IPS-20b (cell line): Measurements from ENCODE around the gene BEND7.
"Not testable (repeated sequence)": the region's sequence is repeated elsewhere in the genome, so short reads cannot be mapped to it uniquely, and the experiment has no call there.

Experiments
- H3K27ac ChIP-seq: one replicate; pipeline ENCODE4 v1.5.1; 2013; ENCODE audit warnings: low read length
- H3K27me3 ChIP-seq: 2 replicates; pipeline ENCODE4 v1.6.1; 2013; ENCODE audit warnings: mild to moderate bottlenecking, low read length, inconsistent platforms; ENCODE audit not compliant: insufficient read depth
- H3K36me3 ChIP-seq: 2 replicates; pipeline ENCODE4 v1.6.1; 2013; ENCODE audit warnings: low read depth, mild to moderate bottlenecking, inconsistent platforms, low read length, moderate library complexity; ENCODE audit not compliant: insufficient read depth
- H3K4me1 ChIP-seq: 2 replicates; pipeline ENCODE4 v1.6.1; 2013; ENCODE audit warnings: mild to moderate bottlenecking, control low read depth, inconsistent platforms, low read length, moderate library complexity; ENCODE audit not compliant: insufficient read depth
- H3K4me3 ChIP-seq: 2 replicates; pipeline ENCODE4 v1.5.1; 2013; ENCODE audit warnings: mild to moderate bottlenecking, low read length, inconsistent platforms
- H3K9ac ChIP-seq: 2 replicates; pipeline ENCODE4 v1.6.1; 2013; ENCODE audit warnings: low read depth, mild to moderate bottlenecking, inconsistent platforms, low read length, moderate library complexity
- H3K9me3 ChIP-seq: 2 replicates; pipeline ENCODE4 v1.6.1; 2013; ENCODE audit warnings: mild to moderate bottlenecking, low read depth, low read length, inconsistent platforms; ENCODE audit not compliant: insufficient read depth

BEND7 gene

GRCh38 chr10:13439313-13440184 lies 89.3 kb downstream of the BEND7 start:
- H3K4me1 ChIP-seq, result no peaks in the 10 kb centered on the region
- no peaks in the 10 kb centered on the region for H3K9me3 ChIP-seq
- no peak overlapping the region for H3K27ac ChIP-seq
- no peaks in the 10 kb centered on the region for H3K36me3 ChIP-seq
- H3K4me3 ChIP-seq, result peak overlapping the region; percentile 67
- peak overlapping the region; percentile 46; the same call in 1 of the 2 replicates for H3K9ac ChIP-seq
- peaks cover 33% of the 10 kb centered on the region for H3K27me3 ChIP-seq

GRCh38 chr10:13437026-13437555 lies 91.7 kb downstream of the BEND7 start:
- no peaks in the 10 kb centered on the region for H3K9me3 ChIP-seq
- no peak overlapping the region for H3K27ac ChIP-seq
- H3K36me3 ChIP-seq, result no peaks in the 10 kb centered on the region
- H3K27me3 ChIP-seq, result peaks cover 33% of the 10 kb centered on the region
- no peak overlapping the region for H3K4me3 ChIP-seq
- H3K9ac ChIP-seq, result no peak overlapping the region
- H3K4me1 ChIP-seq, result no peaks in the 10 kb centered on the region

GRCh38 chr10:13427943-13428342 lies 100.9 kb downstream of the BEND7 start:
- H3K27me3 ChIP-seq, H3K36me3 ChIP-seq, H3K9me3 ChIP-seq, H3K9ac ChIP-seq, H3K4me1 ChIP-seq, H3K4me3 ChIP-seq, H3K27ac ChIP-seq: not testable (repeated sequence)

GRCh38 chr10:13425397-13425796 lies 103.4 kb downstream of the BEND7 start:
- Histone ChIP-seq H3K36me3 (no peaks in the 10 kb centered on the region), H3K4me3 (no peak overlapping the region), H3K9me3 (no peaks in the 10 kb centered on the region), H3K27me3 (no peaks in the 10 kb centered on the region), H3K4me1 (no peaks in the 10 kb centered on the region), H3K9ac (no peak overlapping the region), H3K27ac (no peak overlapping the region)

GRCh38 chr10:13422800-13423199 lies 106.0 kb downstream of the BEND7 start:
- Histone ChIP-seq H3K27me3 (no peaks in the 10 kb centered on the region), H3K36me3 (no peaks in the 10 kb centered on the region), H3K4me1 (no peaks in the 10 kb centered on the region), H3K27ac (no peak overlapping the region), H3K9me3 (no peaks in the 10 kb centered on the region), H3K9ac (no peak overlapping the region), H3K4me3 (no peak overlapping the region)

- Histone ChIP-seq H3K4me3 (no peak overlapping the region), H3K27me3 (no peaks in the 10 kb centered on the region)
These were observed 107.4 kb downstream of the BEND7 start for GRCh38 chr10:13421382-13421917.

GRCh38 chr10:13420532-13421307 lies 108.1 kb downstream of the BEND7 start:
- H3K4me1 ChIP-seq, result no peaks in the 10 kb centered on the region
- H3K9me3 ChIP-seq, result no peaks in the 10 kb centered on the region
- no peaks in the 10 kb centered on the region for H3K27me3 ChIP-seq
- no peak overlapping the region for H3K27ac ChIP-seq
- H3K9ac ChIP-seq, result no peak overlapping the region
- no peaks in the 10 kb centered on the region for H3K36me3 ChIP-seq
- H3K4me3 ChIP-seq, result no peak overlapping the region

More at GRCh38 chr10:13421382-13421917, 107.4 kb downstream of the BEND7 start:
- Histone ChIP-seq H3K9ac (no peak overlapping the region), H3K4me1 (no peaks in the 10 kb centered on the region), H3K36me3 (no peaks in the 10 kb centered on the region), H3K9me3 (no peaks in the 10 kb centered on the region), H3K27ac (no peak overlapping the region)

GRCh38 chr10:13417459-13418126 lies 111.2 kb downstream of the BEND7 start:
- Histone ChIP-seq H3K9me3 (peaks cover 9% of the 10 kb centered on the region; the same call in 1 of the 2 replicates), H3K4me3 (no peak overlapping the region), H3K36me3 (no peaks in the 10 kb centered on the region), H3K4me1 (no peaks in the 10 kb centered on the region), H3K27me3 (no peaks in the 10 kb centered on the region), H3K9ac (no peak overlapping the region), H3K27ac (no peak overlapping the region)

- Histone ChIP-seq H3K27me3 (no peaks in the 10 kb centered on the region), H3K9ac (no peak overlapping the region), H3K27ac (no peak overlapping the region)
These were observed 112.1 kb downstream of the BEND7 start for GRCh38 chr10:13416760-13417159.

GRCh38 chr10:13414855-13415254 lies 114.0 kb downstream of the BEND7 start:
- H3K27ac ChIP-seq, result no peak overlapping the region
- H3K9me3 ChIP-seq, result peaks cover 9% of the 10 kb centered on the region; the same call in 1 of the 2 replicates
- H3K4me1 ChIP-seq, result no peaks in the 10 kb centered on the region
- H3K36me3 ChIP-seq, result no peaks in the 10 kb centered on the region
- H3K9ac ChIP-seq, result no peak overlapping the region
- no peak overlapping the region for H3K4me3 ChIP-seq
- H3K27me3 ChIP-seq, result no peaks in the 10 kb centered on the region

More at GRCh38 chr10:13416760-13417159, 112.1 kb downstream of the BEND7 start:
- no peaks in the 10 kb centered on the region for H3K36me3 ChIP-seq
- no peak overlapping the region for H3K4me3 ChIP-seq
- H3K9me3 ChIP-seq, result peaks cover 9% of the 10 kb centered on the region; the same call in 1 of the 2 replicates
- no peaks in the 10 kb centered on the region for H3K4me1 ChIP-seq

GRCh38 chr10:13414137-13414536 lies 114.7 kb downstream of the BEND7 start:
- Histone ChIP-seq H3K27ac (no peak overlapping the region), H3K4me1 (no peaks in the 10 kb centered on the region), H3K27me3 (no peaks in the 10 kb centered on the region), H3K36me3 (no peaks in the 10 kb centered on the region), H3K9ac (no peak overlapping the region), H3K4me3 (no peak overlapping the region), H3K9me3 (peaks cover 9% of the 10 kb centered on the region; the same call in 1 of the 2 replicates)
